ENCODE measurements around the gene CHST15.
A peak's percentile ranks its signal among the peaks of the same experiment; 100 is the strongest.

Gene CHST15

DNA sequence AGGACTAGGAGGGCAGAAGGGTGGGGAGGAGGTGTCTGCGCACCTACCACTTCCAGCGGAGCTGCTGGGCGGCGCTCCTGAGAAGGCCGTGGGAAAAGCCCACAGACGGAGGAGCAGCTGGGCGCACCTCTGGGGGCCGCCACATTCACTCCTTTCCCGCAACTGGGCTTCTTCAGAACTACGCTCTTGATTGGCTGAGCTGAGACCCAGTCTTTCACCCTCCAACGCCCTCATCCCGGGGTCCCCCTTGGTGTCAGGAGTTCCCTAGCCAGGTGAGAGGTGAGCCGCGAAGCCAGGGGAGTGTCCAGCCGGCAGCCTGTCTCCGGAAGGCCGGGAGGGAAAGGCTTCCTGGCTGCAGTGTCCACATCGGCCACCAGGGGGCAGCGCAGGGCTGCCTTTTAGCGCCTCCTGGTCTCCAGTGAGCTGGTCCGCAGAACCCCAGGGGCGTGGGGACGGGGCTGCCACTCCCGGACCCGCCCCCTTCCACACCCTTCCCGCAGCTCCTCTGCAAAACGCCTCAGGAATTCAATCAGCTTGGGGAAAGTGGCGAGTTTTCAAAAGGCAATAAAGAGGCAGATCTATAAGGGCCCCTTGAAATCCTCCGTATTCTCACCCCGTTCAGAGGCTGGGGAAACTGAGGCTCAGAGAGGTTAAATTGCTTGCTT, 98.8 kb downstream of the CHST15 start:
- Histone ChIP-seq H3K36me3 (ENCODE audit: insufficient read depth, low read depth, low read length) (no peaks in the 10 kb centered on the region), H3K27me3 (ENCODE audit: insufficient read depth, low read length) (peaks cover 54% of the 10 kb centered on the region), H3K9ac (ENCODE audit: low read depth, low read length) (peak overlapping the region; percentile 2; the same call in 1 of the 2 replicates), H3K4me1 (ENCODE audit: insufficient read depth, low read length) (no peaks in the 10 kb centered on the region), H3K4me3 (ENCODE audit: low read length) (peak overlapping the region; percentile 62), H3K27ac (ENCODE audit: low read length) (no peak overlapping the region), H3K9me3 (ENCODE audit: insufficient read depth, low read depth, low read length) (no peaks in the 10 kb centered on the region)

DNA sequence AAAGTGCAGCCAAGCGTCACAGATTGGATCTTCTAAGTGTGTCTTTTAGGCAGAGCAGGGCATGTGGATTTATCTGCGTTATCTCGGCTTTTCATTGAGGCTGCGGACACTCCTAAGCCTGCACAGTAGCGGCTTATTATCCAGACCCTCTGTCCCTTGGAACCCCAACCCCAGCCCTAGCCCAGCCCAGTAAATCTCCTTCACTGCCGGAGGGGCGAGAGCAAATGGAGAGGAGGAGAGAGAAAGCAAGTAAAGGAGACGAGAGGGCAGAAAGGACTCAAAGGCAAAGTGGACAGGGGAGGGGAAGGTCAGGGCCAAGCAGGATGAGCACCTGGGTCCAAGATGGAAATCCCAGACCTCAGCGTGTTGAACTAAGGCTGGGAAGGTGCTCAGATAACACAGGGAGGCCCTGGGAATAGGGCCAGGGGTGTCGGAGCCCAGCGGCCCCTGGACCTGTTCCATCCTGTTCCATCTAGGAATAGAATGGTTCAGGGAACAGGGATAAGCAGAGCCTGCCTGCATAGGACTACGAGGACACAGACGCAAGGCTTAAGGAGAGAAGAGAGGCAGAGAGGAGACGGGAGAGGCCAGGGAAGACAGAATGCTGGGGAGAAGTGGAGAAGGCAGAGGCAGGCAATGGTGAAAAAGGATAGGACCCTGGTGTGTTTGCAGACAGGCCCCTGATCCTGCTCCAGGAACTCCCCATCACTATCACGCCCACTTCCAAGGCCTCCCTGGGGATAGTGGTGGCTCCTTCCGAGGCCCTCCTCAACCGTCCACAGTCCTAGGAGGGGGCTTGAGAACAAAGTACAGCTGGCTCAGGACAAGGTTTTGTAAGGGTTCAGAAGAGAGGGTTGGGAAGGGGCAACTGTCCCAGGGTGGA, 99.6 kb downstream of the CHST15 start:
- no peak overlapping the region for H3K9ac ChIP-seq (ENCODE audit: low read depth, low read length)
- peaks cover 59% of the 10 kb centered on the region for H3K27me3 ChIP-seq (ENCODE audit: insufficient read depth, low read length)
- no peaks in the 10 kb centered on the region for H3K9me3 ChIP-seq (ENCODE audit: insufficient read depth, low read depth, low read length)
- no peaks in the 10 kb centered on the region for H3K36me3 ChIP-seq (ENCODE audit: insufficient read depth, low read depth, low read length)
- H3K4me1 ChIP-seq (ENCODE audit: insufficient read depth, low read length) = no peaks in the 10 kb centered on the region
- peak overlapping the region; percentile 40; the same call in 1 of the 2 replicates for H3K4me3 ChIP-seq (ENCODE audit: low read length)
- no peak overlapping the region for H3K27ac ChIP-seq (ENCODE audit: low read length)

DNA sequence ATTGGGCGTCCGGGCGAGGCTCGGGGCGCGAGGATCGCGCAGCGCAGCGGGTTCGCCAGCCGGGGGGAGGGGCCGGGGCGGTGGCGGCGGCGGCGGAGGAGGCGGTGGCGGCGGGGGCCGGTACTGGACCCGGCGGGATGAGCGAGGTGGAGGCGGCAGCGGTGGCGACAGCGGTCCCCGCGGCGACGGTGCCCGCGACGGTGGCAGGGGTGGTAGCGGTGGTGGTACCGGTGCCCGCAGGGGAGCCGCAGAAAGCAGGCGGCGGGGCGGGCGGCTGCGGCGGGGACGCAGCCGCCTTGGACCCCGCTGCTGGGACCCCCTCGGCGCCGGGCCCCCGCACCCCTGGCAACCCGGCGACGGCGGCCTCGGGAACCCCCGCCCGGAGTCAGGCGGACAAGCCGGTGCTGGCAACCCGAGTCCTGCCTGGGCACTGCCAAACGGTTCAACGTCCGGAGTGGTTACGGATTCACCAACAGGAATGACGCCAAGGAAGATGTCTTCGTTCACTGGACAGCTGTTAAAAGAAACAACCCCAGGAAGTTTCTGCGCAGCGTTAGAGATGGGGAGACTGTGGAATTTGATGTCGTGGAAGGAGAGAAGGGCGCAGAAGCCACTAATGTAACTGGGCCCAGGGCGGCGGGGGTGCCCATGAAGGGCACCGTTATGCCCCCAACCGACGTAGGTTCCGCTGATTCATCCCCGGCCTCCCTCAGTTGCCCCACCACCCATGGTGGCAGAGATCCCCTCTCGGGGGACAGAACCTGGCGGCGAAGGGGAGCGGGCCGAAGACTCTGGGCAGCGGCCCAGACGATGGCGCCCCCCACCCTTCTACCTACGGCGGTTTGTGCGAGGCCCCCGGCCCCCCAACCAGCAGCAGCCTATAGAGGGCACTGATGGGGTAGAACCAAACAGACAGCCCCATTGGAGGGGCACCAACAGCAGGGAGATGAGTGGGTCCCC, 101.5 kb downstream of the CHST15 start:
- Histone ChIP-seq H3K9me3 (ENCODE audit: insufficient read depth, low read depth, low read length) (no peaks in the 10 kb centered on the region), H3K4me1 (ENCODE audit: insufficient read depth, low read length) (no peaks in the 10 kb centered on the region), H3K36me3 (ENCODE audit: insufficient read depth, low read depth, low read length) (no peaks in the 10 kb centered on the region), H3K27me3 (ENCODE audit: insufficient read depth, low read length) (peaks cover 61% of the 10 kb centered on the region), H3K9ac (ENCODE audit: low read depth, low read length) (no peak overlapping the region), H3K27ac (ENCODE audit: low read length) (no peak overlapping the region), H3K4me3 (ENCODE audit: low read length) (peak overlapping the region; percentile 47; the same call in 1 of the 2 replicates)

DNA sequence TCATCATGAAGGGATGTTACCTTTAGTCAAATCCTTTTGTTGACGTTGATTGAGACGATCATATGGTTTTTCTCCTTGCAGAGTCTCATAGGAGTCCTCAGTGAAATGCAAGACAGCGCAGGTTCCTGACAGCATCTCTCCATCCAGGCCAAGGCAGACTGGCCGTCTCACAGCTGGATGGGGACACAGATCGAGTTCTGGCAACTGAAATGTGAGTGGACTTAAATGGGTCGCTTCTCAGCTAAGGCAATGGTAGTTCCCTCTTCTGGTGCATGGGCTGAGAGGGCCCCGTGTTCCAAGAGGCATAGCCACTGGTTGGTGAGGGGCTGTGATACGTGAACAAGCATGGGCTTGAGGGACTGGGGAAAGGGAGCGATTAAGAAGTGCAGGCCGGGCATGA, 102.5 kb downstream of the CHST15 start:
- H3K4me1 ChIP-seq (ENCODE audit: insufficient read depth, low read length) = no peaks in the 10 kb centered on the region
- H3K27me3 ChIP-seq (ENCODE audit: insufficient read depth, low read length) = peaks cover 61% of the 10 kb centered on the region
- H3K9me3 ChIP-seq (ENCODE audit: insufficient read depth, low read depth, low read length) = no peaks in the 10 kb centered on the region
- H3K9ac ChIP-seq (ENCODE audit: low read depth, low read length) = no peak overlapping the region
- H3K36me3 ChIP-seq (ENCODE audit: insufficient read depth, low read depth, low read length) = no peaks in the 10 kb centered on the region
- no peak overlapping the region for H3K27ac ChIP-seq (ENCODE audit: low read length)
- H3K4me3 ChIP-seq (ENCODE audit: low read length) = no peak overlapping the region

DNA sequence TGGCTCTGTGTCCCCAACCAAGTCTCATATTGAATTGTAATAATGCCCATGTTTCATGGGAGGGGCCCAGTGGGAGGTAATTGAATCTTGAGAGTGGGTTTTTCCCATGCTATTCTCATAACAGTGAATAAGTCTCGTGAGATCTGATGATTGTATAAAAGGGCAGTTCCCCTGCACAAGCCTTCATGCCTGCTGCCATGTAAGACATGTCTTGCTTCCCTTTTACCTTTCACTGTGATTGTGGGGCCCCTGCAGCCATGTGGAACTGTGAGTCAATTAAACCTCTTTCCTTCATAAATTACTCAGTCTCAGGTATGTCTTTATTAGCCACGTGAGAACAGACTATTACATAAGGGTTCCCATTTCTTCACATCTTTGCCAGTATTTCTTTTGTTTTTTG, 104.7 kb downstream of the CHST15 start:
- H3K27me3 ChIP-seq (ENCODE audit: insufficient read depth, low read length) = peaks cover 44% of the 10 kb centered on the region
- no peak overlapping the region for H3K4me3 ChIP-seq (ENCODE audit: low read length)

DNA sequence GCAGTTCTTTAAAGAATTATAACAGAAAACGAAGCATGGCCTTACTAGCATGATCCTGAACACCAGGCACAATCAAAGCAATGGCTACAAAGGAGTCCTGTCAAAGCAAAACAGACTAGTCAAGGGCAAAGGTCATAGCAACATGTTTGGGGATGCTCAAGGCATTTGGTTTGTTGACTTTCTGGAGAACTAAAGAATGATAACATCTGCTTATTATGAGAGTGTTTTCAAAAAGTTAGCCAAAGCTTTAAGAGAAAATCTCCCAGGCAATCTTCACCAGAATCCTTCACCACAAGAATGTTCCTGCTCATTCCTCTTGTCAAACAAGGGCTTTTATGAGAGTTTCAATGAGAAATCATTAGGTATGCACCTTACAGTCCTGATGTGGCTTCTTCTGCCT, 106.7 kb downstream of the CHST15 start:
- H3K4me3 ChIP-seq (ENCODE audit: low read length) = no peak overlapping the region
- H3K36me3 ChIP-seq (ENCODE audit: insufficient read depth, low read depth, low read length) = no peaks in the 10 kb centered on the region
- H3K27me3 ChIP-seq (ENCODE audit: insufficient read depth, low read length) = peaks cover 27% of the 10 kb centered on the region

More for the DNA sequence above, 104.7 kb downstream of the CHST15 start:
- no peaks in the 10 kb centered on the region for H3K4me1 ChIP-seq (ENCODE audit: insufficient read depth, low read length)
- H3K36me3 ChIP-seq (ENCODE audit: insufficient read depth, low read depth, low read length) = no peaks in the 10 kb centered on the region
- no peak overlapping the region for H3K27ac ChIP-seq (ENCODE audit: low read length)
- no peaks in the 10 kb centered on the region for H3K9me3 ChIP-seq (ENCODE audit: insufficient read depth, low read depth, low read length)
- no peak overlapping the region for H3K9ac ChIP-seq (ENCODE audit: low read depth, low read length)

DNA sequence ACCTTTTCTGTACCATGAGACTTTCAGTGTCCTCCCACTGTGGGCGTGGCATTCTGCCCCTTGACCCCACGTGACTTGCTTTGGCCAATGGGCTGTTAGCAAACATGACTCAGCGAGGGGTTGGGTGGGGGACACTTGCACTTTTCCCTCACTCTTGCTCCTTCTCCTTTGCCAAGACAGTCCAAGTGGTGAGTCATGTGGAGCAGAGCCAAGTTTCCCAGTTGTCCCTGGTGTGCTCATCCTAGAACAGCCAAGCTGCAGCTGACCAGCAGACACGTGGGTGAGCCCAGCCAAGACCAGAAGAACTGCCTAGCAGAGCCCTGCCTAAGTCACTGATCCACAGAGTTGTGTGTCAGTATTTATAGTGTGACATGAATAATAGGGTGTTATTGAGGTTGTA, 119.0 kb downstream of the CHST15 start:
- Histone ChIP-seq H3K27me3 (ENCODE audit: insufficient read depth, low read length) (peaks cover 43% of the 10 kb centered on the region), H3K9me3 (ENCODE audit: insufficient read depth, low read depth, low read length) (no peaks in the 10 kb centered on the region; the same call in 1 of the 2 replicates), H3K4me1 (ENCODE audit: insufficient read depth, low read length) (no peaks in the 10 kb centered on the region), H3K9ac (ENCODE audit: low read depth, low read length) (no peak overlapping the region), H3K36me3 (ENCODE audit: insufficient read depth, low read depth, low read length) (no peaks in the 10 kb centered on the region), H3K4me3 (ENCODE audit: low read length) (no peak overlapping the region), H3K27ac (ENCODE audit: low read length) (no peak overlapping the region)

More for the DNA sequence above, 106.7 kb downstream of the CHST15 start:
- H3K9ac ChIP-seq (ENCODE audit: low read depth, low read length) = no peak overlapping the region
- no peak overlapping the region for H3K27ac ChIP-seq (ENCODE audit: low read length)
- no peaks in the 10 kb centered on the region for H3K9me3 ChIP-seq (ENCODE audit: insufficient read depth, low read depth, low read length)
- H3K4me1 ChIP-seq (ENCODE audit: insufficient read depth, low read length) = no peaks in the 10 kb centered on the region

DNA sequence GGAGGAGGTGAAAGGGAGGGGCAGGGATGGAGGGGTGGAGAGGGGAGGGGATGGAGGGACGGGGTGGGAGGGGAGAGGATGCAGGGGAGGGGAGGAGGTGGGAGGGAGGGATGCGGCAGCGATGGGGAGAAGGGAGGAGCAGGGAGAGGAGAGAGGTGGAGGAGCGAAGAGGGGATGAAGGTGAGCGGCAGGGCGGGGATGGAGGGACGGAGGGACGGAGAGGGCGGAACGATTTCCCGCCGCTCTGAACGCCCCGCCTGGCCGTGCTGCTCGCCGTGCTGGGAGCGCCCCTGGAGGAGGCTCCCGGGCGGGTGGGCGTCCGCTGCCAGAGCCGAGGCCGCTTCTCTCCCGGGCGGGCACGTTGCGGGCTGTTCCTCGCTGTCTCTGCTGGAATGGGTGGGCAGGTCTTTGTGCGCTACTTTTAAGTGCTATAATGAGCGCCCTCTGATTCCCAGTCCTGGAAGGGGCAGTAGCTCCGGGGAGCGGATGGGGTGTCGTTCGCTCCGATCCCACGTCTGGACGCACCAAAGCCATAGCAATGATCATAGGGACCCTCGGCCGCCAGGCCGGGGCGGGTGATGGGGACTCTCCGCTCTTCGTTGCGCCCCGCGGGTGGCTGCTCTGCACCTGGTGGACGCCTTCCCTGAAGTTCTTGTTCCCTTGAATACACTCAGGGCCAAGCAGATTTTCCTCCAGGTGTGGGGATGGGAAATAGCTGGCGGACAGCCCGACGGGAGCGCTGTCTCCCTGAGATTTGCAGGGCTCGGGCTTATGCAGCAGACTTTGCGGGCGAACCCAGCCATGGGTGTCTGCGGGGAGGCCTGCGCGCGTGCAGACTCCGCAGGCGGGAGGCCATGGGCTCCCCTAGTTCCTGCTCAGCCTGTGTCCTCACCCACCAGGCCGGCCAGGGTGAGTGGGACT, 120.7 kb downstream of the CHST15 start:
- Histone ChIP-seq H3K4me1 (ENCODE audit: insufficient read depth, low read length) (no peaks in the 10 kb centered on the region), H3K4me3 (ENCODE audit: low read length) (peak overlapping the region; percentile 77), H3K9me3 (ENCODE audit: insufficient read depth, low read depth, low read length) (no peaks in the 10 kb centered on the region; the same call in 1 of the 2 replicates), H3K9ac (ENCODE audit: low read depth, low read length) (peak overlapping the region; percentile 23; the same call in 1 of the 2 replicates), H3K27ac (ENCODE audit: low read length) (no peak overlapping the region), H3K27me3 (ENCODE audit: insufficient read depth, low read length) (peaks cover 58% of the 10 kb centered on the region), H3K36me3 (ENCODE audit: insufficient read depth, low read depth, low read length) (no peaks in the 10 kb centered on the region)

DNA sequence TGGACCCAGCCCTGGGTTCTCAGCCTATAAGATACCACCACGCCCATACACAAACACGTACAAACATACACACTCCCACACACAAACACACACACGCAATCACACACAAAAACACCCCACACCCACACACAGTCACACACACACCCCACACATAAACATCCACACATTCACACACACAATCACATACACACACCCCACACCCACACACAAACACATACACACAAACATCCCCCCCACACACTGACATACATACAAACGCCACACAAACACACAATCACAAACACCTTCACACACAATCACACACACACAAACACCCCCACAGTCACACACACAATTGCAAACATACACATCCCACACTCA, 122.5 kb downstream of the CHST15 start:
- Histone ChIP-seq H3K4me1 (ENCODE audit: insufficient read depth, low read length) (no peaks in the 10 kb centered on the region), H3K36me3 (ENCODE audit: insufficient read depth, low read depth, low read length) (no peaks in the 10 kb centered on the region), H3K4me3 (ENCODE audit: low read length) (no peak overlapping the region), H3K27ac (ENCODE audit: low read length) (no peak overlapping the region), H3K9me3 (ENCODE audit: insufficient read depth, low read depth, low read length) (no peaks in the 10 kb centered on the region; the same call in 1 of the 2 replicates), H3K27me3 (ENCODE audit: insufficient read depth, low read length) (peaks cover 58% of the 10 kb centered on the region), H3K9ac (ENCODE audit: low read depth, low read length) (no peak overlapping the region)

DNA sequence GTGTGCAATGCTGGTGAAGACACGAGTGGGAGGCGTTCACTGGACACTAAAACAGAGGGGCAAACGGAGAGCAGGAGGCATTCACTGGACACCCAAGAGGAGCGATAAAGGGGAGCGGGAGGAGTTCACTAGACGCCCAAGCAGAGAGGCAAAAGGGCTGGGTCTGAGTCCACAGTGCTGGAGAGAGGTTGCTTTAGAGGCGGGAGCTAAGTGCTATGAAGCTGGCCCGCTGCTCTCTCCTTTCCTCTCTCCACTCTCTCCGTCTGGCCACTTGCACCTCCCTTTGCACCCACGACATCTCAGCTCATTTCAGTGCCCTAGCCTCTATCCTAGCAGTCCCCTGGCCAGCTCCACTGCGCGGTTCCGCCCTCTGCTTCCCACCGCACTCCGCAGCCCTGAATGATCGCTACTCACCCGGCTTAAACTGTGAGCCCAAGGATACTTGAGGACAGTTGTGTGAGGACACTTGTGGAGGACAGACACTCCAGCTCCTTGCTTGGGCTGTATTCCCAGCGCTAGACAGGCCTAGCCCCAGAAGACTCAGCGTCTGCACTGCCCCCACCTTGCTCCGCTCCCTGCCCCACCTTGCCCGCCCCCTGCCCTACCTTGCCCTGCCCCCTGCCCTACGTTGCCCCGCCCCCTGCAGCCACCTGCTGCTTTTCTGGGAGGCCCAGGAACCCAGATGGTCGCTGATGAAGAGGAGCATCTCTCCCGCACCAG, 123.0 kb downstream of the CHST15 start:
- Histone ChIP-seq H3K9ac (ENCODE audit: low read depth, low read length) (no peak overlapping the region), H3K36me3 (ENCODE audit: insufficient read depth, low read depth, low read length) (no peaks in the 10 kb centered on the region), H3K27me3 (ENCODE audit: insufficient read depth, low read length) (peaks cover 56% of the 10 kb centered on the region), H3K9me3 (ENCODE audit: insufficient read depth, low read depth, low read length) (no peaks in the 10 kb centered on the region; the same call in 1 of the 2 replicates), H3K4me1 (ENCODE audit: insufficient read depth, low read length) (no peaks in the 10 kb centered on the region), H3K4me3 (ENCODE audit: low read length) (no peak overlapping the region), H3K27ac (ENCODE audit: low read length) (no peak overlapping the region)

Measured in iPS-20b (cell line).